H9 (cell line): Measurements from ENCODE around the gene PBX1. TPM values are rescaled to one million over a fixed set of nuclear protein-coding genes. Genes with fewer than 3 reads are reported as not detected.

Experiments used
- DNase-seq: peaks from one replicate; pipeline ENCODE4 v3.0.0-alpha.2; 2017
- H2AFZ ChIP-seq: one replicate; pipeline ENCODE4 v1.6.1; 2013; ENCODE audit warnings: mild to moderate bottlenecking, low read length, control low read depth, moderate library complexity
- H2AK5ac ChIP-seq: 2 replicates; pipeline ENCODE4 v1.6.1; 2013; ENCODE audit warnings: low read length, control low read depth, mixed read lengths; ENCODE audit not compliant: insufficient read length
- H2BK120ac ChIP-seq: one replicate; pipeline ENCODE4 v1.6.1; 2013; ENCODE audit warnings: low read depth, mild to moderate bottlenecking, low read length, control low read depth, inconsistent platforms; ENCODE audit not compliant: poor library complexity, severe bottlenecking
- H2BK12ac ChIP-seq: 2 replicates; pipeline ENCODE4 v1.6.1; 2013; ENCODE audit warnings: low read length, control low read depth, mixed read lengths, low read depth; ENCODE audit not compliant: insufficient read length
- H2BK15ac ChIP-seq: 2 replicates; pipeline ENCODE4 v1.6.1; 2013; ENCODE audit warnings: low read depth, low read length, control low read depth
- H2BK20ac ChIP-seq: one replicate; pipeline ENCODE4 v1.6.1; 2013; ENCODE audit warnings: low read depth, mild to moderate bottlenecking, low read length, control low read depth, inconsistent platforms; ENCODE audit not compliant: poor library complexity, severe bottlenecking
- H2BK5ac ChIP-seq: 2 replicates; pipeline ENCODE4 v1.6.1; 2013; ENCODE audit warnings: low read length, control low read depth, mixed read lengths; ENCODE audit not compliant: insufficient read length
- H3K14ac ChIP-seq: 2 replicates; pipeline ENCODE4 v1.6.1; 2013; ENCODE audit warnings: low read length, control low read depth; ENCODE audit not compliant: insufficient read depth
- H3K18ac ChIP-seq: 2 replicates; pipeline ENCODE4 v1.6.1; 2013; ENCODE audit warnings: low read depth, mild to moderate bottlenecking, mixed read lengths, low read length, control low read depth; ENCODE audit not compliant: insufficient read length
- H3K23ac ChIP-seq: 2 replicates; pipeline ENCODE4 v1.6.1; 2013; ENCODE audit warnings: low read length, control low read depth, mixed read lengths, low read depth; ENCODE audit not compliant: insufficient read length
- H3K23me2 ChIP-seq: 2 replicates; pipeline ENCODE4 v1.6.1; 2013; ENCODE audit warnings: low read depth, mild to moderate bottlenecking, mixed read lengths, low read length, control low read depth; ENCODE audit not compliant: insufficient read length, poor library complexity, severe bottlenecking
- H3K27ac ChIP-seq: 2 replicates; pipeline ENCODE4 v1.5.1; 2013; ENCODE audit warnings: low read length, control low read depth, mixed read lengths, low read depth; ENCODE audit not compliant: insufficient read length
- H3K27me3 ChIP-seq: 2 replicates; pipeline ENCODE4 v1.6.1; 2013; ENCODE audit warnings: low read length, control low read depth, inconsistent platforms; ENCODE audit not compliant: insufficient read depth
- H3K4ac ChIP-seq: 2 replicates; pipeline ENCODE4 v1.6.1; 2013; ENCODE audit warnings: low read depth, mild to moderate bottlenecking, control low read depth, inconsistent platforms, low read length, moderate library complexity
- H3K4me1 ChIP-seq: 2 replicates; pipeline ENCODE4 v1.6.1; 2013; ENCODE audit warnings: low read length, control low read depth, inconsistent platforms; ENCODE audit not compliant: insufficient read depth
- H3K4me2 ChIP-seq: 2 replicates; pipeline ENCODE4 v1.6.1; 2013; ENCODE audit warnings: low read length, control low read depth, mixed read lengths; ENCODE audit not compliant: insufficient read length, insufficient read depth
- H3K56ac ChIP-seq: 2 replicates; pipeline ENCODE4 v1.6.1; 2013; ENCODE audit warnings: low read depth, mild to moderate bottlenecking, mixed read lengths, low read length, control low read depth; ENCODE audit not compliant: insufficient read length
- H3K79me1 ChIP-seq: 2 replicates; pipeline ENCODE4 v1.6.1; 2013; ENCODE audit warnings: low read depth, mild to moderate bottlenecking, moderate library complexity, low read length, control low read depth, inconsistent platforms; ENCODE audit not compliant: insufficient read depth, poor library complexity, severe bottlenecking
- H3K79me2 ChIP-seq: 2 replicates; pipeline ENCODE4 v1.6.1; 2013; ENCODE audit warnings: low read length, control low read depth, inconsistent platforms; ENCODE audit not compliant: insufficient read depth
- H3K9ac ChIP-seq: 2 replicates; pipeline ENCODE4 v1.6.1; 2013; ENCODE audit warnings: low read length, control low read depth, mixed read lengths; ENCODE audit not compliant: insufficient read length; ENCODE audit errors: extremely low read depth
- H3K9me3 ChIP-seq: one replicate; pipeline ENCODE4 v1.6.1; 2013; ENCODE audit warnings: low read depth, low read length, inconsistent platforms; ENCODE audit not compliant: control insufficient read depth
- H3T11ph ChIP-seq: one replicate; pipeline ENCODE4 v1.6.1; 2013; ENCODE audit warnings: mild to moderate bottlenecking, low read length, control low read depth, inconsistent platforms
- H4K20me1 ChIP-seq: one replicate; pipeline ENCODE4 v1.6.1; 2013; ENCODE audit not compliant: control insufficient read depth, insufficient read length, insufficient read depth
- H4K5ac ChIP-seq: 2 replicates; pipeline ENCODE4 v1.6.1; 2013; ENCODE audit warnings: low read depth, mild to moderate bottlenecking, mixed read lengths, low read length, control low read depth; ENCODE audit not compliant: insufficient read length
- H4K8ac ChIP-seq: replicated peaks from 2 replicates; pipeline ENCODE4 v1.6.1; 2013; ENCODE audit warnings: low read length, control low read depth, mixed read lengths, low read depth; ENCODE audit not compliant: insufficient read length
- H4K91ac ChIP-seq: 2 replicates; pipeline ENCODE4 v1.6.1; 2013; ENCODE audit warnings: low read depth, mild to moderate bottlenecking, moderate library complexity, mixed read lengths, low read length, control low read depth; ENCODE audit not compliant: insufficient read length
- H3K27ac Mint-ChIP-seq, 3 experiments: 2 replicates in 2 of 3; 3 replicates in 1 of 3; pipeline ENCODE4 v1.8.0; 2020 to 2021; ENCODE audit warnings: mixed read lengths in 3 of 3, mild to moderate bottlenecking in 1 of 3, moderate library complexity in 1 of 3
- H3K27me3 Mint-ChIP-seq: 2 replicates; pipeline ENCODE4 v1.8.0; 2021; ENCODE audit warnings: low read depth, mild to moderate bottlenecking, moderate library complexity, mixed read lengths
- H3K36me3 Mint-ChIP-seq, 3 experiments: 2 replicates in 2 of 3; 3 replicates in 1 of 3; pipeline ENCODE4 v1.8.0; 2020 to 2021; ENCODE audit warnings: low read depth in 3 of 3, mixed read lengths in 3 of 3; ENCODE audit not compliant: insufficient read depth in 1 of 3
- H3K4me1 Mint-ChIP-seq, 2 experiments: 2 replicates each; pipeline ENCODE4 v1.8.0; 2020; ENCODE audit warnings: mixed read lengths in 2 of 2
- H3K4me3 Mint-ChIP-seq, 2 experiments: 2 replicates in 1 of 2; 3 replicates in 1 of 2; pipeline ENCODE4 v1.8.0; 2020 to 2021; ENCODE audit warnings: mild to moderate bottlenecking in 2 of 2, mixed read lengths in 2 of 2, moderate library complexity in 1 of 2
- H3K9me3 Mint-ChIP-seq, 2 experiments: 2 replicates in 1 of 2; 3 replicates in 1 of 2; pipeline ENCODE4 v1.8.0; 2020; ENCODE audit warnings: mild to moderate bottlenecking in 2 of 2, mixed read lengths in 2 of 2, moderate library complexity in 1 of 2
- WGBS: extraction: QIAGEN DNeasy Blood & Tissue Kit; methylation state at CpG from one replicate; pipeline ENCODE4 v1.1.7; 2013; ENCODE audit warnings: missing lambda C conversion rate, low lambda C conversion rate, mixed read lengths; ENCODE audit not compliant: insufficient read length; ENCODE audit errors: extremely low coverage; 5-methylcytosine and 5-hydroxymethylcytosine counted together
- total RNA-seq: library from RNA; stranded (reverse); gene quantifications from 2 replicates; pipeline ENCODE4 v1.2.1, GENCODE V29; 2021
- TF ChIP-seq, protein P1 (sequence below): fragments of 200-600 bp; sonication (generic); conservative IDR thresholded peaks from 3 replicates; pipeline ENCODE4 v1.8.0; 2021; ENCODE audit warnings: antibody characterized with exemption, mild to moderate bottlenecking

The PBX1 gene
- total RNA-seq, 1 experiment from 2014 or later: 142 TPM

DNA sequence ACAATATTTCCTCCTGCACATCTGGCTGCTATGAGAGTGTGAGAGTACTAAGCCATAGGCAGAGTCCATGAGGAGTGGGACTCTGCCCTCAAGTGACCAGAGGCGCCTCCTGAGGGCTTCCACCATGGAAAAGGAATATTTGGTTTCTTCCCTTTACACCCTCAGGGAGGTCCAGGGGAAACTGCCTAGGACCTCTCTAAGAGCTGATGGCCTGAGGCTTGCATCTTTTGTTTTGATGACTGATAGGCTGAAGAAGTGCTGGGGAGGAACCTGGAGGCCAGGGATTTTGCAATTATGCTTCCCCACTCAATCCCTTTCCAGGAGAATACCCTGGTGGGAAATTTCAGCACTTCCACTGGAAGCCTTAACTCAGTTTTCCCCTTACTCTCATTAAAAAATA lies 111.0 kb downstream of the PBX1 start:
- H4K8ac ChIP-seq: no peak overlapping the region
- H3K4ac ChIP-seq: no peak overlapping the region
- DNase-seq: no peak
- no peak overlapping the region for H2BK20ac ChIP-seq
- no peak overlapping the region for H3K18ac ChIP-seq
- peaks cover 14% of the 10 kb centered on the region; the same call in 1 of the 2 replicates for H3K79me2 ChIP-seq
- H3T11ph ChIP-seq: no peak overlapping the region
- H4K91ac ChIP-seq: no peak overlapping the region
- H2BK120ac ChIP-seq: no peak overlapping the region
- H3K23me2 ChIP-seq: no peaks in the 10 kb centered on the region
- no peak overlapping the region for H2BK5ac ChIP-seq
- no CpG with 5 or more reads among the region's 1 CpG for WGBS
- Mint-ChIP-seq H3K27ac (peak overlapping the region in 2 of 3 experiments; percentile 0 to 52; a peak in 2 of 7 replicates), H3K4me1 (peaks cover 48 to 60% of the 10 kb centered on the region in 2 experiments), H3K9me3 (no peaks in the 10 kb centered on the region), H3K4me3 (no peak overlapping the region), H3K36me3 (peaks cover 0 to 3% (median 2%) of the 10 kb centered on the region in 3 experiments; a peak in 3 of 7 replicates), H3K27me3 (no peaks in the 10 kb centered on the region)
- H2AFZ ChIP-seq: no peak overlapping the region
- no peak overlapping the region for H3K23ac ChIP-seq
- H3K4me1 ChIP-seq: peaks cover 10% of the 10 kb centered on the region
- H2AK5ac ChIP-seq: no peak overlapping the region
- H3K27me3 ChIP-seq: no peaks in the 10 kb centered on the region
- H3K9ac ChIP-seq: no peak overlapping the region
- peaks cover 2% of the 10 kb centered on the region for H4K20me1 ChIP-seq
- H2BK12ac ChIP-seq: no peak overlapping the region
- H3K56ac ChIP-seq: no peak overlapping the region
- TF ChIP-seq, protein P1, sequence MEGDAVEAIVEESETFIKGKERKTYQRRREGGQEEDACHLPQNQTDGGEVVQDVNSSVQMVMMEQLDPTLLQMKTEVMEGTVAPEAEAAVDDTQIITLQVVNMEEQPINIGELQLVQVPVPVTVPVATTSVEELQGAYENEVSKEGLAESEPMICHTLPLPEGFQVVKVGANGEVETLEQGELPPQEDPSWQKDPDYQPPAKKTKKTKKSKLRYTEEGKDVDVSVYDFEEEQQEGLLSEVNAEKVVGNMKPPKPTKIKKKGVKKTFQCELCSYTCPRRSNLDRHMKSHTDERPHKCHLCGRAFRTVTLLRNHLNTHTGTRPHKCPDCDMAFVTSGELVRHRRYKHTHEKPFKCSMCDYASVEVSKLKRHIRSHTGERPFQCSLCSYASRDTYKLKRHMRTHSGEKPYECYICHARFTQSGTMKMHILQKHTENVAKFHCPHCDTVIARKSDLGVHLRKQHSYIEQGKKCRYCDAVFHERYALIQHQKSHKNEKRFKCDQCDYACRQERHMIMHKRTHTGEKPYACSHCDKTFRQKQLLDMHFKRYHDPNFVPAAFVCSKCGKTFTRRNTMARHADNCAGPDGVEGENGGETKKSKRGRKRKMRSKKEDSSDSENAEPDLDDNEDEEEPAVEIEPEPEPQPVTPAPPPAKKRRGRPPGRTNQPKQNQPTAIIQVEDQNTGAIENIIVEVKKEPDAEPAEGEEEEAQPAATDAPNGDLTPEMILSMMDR: no peak
- H4K5ac ChIP-seq: no peak overlapping the region
- H3K27ac ChIP-seq: no peak overlapping the region
- no peaks in the 10 kb centered on the region for H3K9me3 ChIP-seq
- no peak overlapping the region for H2BK15ac ChIP-seq
- H3K79me1 ChIP-seq: peaks cover 3% of the 10 kb centered on the region
- no peak overlapping the region for H3K4me2 ChIP-seq
- no peak overlapping the region for H3K14ac ChIP-seq
